WTC11 (cell line): ENCODE measurements around the gene EVL. TPM values are rescaled to one million over a fixed set of nuclear protein-coding genes. Genes with fewer than 3 reads are reported as not detected.
A peak's percentile ranks its signal among the peaks of the same experiment; 100 is the strongest.

Experiments used
- ATAC-seq: fragments of 200-7000 bp; cut with Tn5 transposase; 2 replicates; pipeline ENCODE4 v1.10.0; 2021; ENCODE audit warnings: mild to moderate bottlenecking, moderate library complexity
- CTCF ChIA-PET: fragments of 300-600 bp; sonication (Branson Sonifier 250); formaldehyde crosslinking; loops from one replicate; lab custom pipeline; 2021; ENCODE audit warnings: antibody characterized with exemption; lab: Charles Lee
- POLR2A ChIA-PET: fragments of 350-600 bp; sonication (Branson Sonifier 250); formaldehyde crosslinking; loops from one replicate; lab custom pipeline; 2021; ENCODE audit warnings: antibody characterized with exemption; lab: Charles Lee
- DNase-seq: peaks from one replicate; pipeline ENCODE4 v3.0.0; 2021; ENCODE audit warnings: low spot score
- H3K27ac Mint-ChIP-seq: 2 replicates; pipeline ENCODE4 v1.8.0; 2021; ENCODE audit warnings: mixed read lengths
- H3K27me3 Mint-ChIP-seq: 2 replicates; pipeline ENCODE4 v1.8.0; 2021; ENCODE audit warnings: low read depth, mild to moderate bottlenecking, moderate library complexity, mixed read lengths
- H3K36me3 Mint-ChIP-seq: 2 replicates; pipeline ENCODE4 v1.8.0; 2021; ENCODE audit warnings: mixed read lengths
- H3K4me1 Mint-ChIP-seq: 2 replicates; pipeline ENCODE4 v1.8.0; 2022; ENCODE audit warnings: mixed read lengths
- H3K4me3 Mint-ChIP-seq: 2 replicates; pipeline ENCODE4 v1.8.0; 2021; ENCODE audit warnings: mild to moderate bottlenecking, moderate library complexity, mixed read lengths
- H3K9me3 Mint-ChIP-seq: 2 replicates; pipeline ENCODE4 v1.8.0; 2021; ENCODE audit warnings: mixed read lengths
- ATF3 ChIP-seq: sonication (generic); formaldehyde crosslinking; conservative IDR thresholded peaks from 2 replicates; pipeline ENCODE4 v1.8.1; 2022; ENCODE audit warnings: mild to moderate bottlenecking, missing genetic modification reagents
- CBFB ChIP-seq: sonication (generic); formaldehyde crosslinking; IDR thresholded peaks from 2 replicates; pipeline ENCODE4 v1.8.1; 2022; ENCODE audit warnings: mild to moderate bottlenecking, low read depth, missing genetic modification reagents
- ELF4 ChIP-seq: sonication (generic); formaldehyde crosslinking; IDR thresholded peaks from 2 replicates; pipeline ENCODE4 v1.8.1; 2022; ENCODE audit warnings: low read depth, mild to moderate bottlenecking, moderate library complexity, missing genetic modification reagents
- ETV6 ChIP-seq: sonication (generic); formaldehyde crosslinking; IDR thresholded peaks from 2 replicates; pipeline ENCODE4 v1.8.1; 2022; ENCODE audit warnings: mild to moderate bottlenecking, missing genetic modification reagents
- FOXP1 ChIP-seq: sonication (generic); formaldehyde crosslinking; IDR thresholded peaks from 2 replicates; pipeline ENCODE4 v1.8.0; 2022; ENCODE audit warnings: missing genetic modification reagents, mild to moderate bottlenecking, moderate library complexity, borderline replicate concordance
- GTF2I ChIP-seq: fragments of 250-450 bp; sonication (Bioruptor Pico); conservative IDR thresholded peaks from 2 replicates; pipeline ENCODE4 v1.4.0; 2021; ENCODE audit warnings: mild to moderate bottlenecking
- KAT7 ChIP-seq: sonication (generic); formaldehyde crosslinking; IDR thresholded peaks from 2 replicates; pipeline ENCODE4 v1.8.1; 2023; ENCODE audit warnings: missing genetic modification reagents, mild to moderate bottlenecking, borderline replicate concordance
- NFE2L1 ChIP-seq: sonication (generic); formaldehyde crosslinking; IDR thresholded peaks from 2 replicates; pipeline ENCODE4 v1.8.1; 2023; ENCODE audit warnings: missing genetic modification reagents
- NR1H2 ChIP-seq: sonication (generic); formaldehyde crosslinking; IDR thresholded peaks from 2 replicates; pipeline ENCODE4 v1.9.0; 2021; ENCODE audit warnings: mild to moderate bottlenecking, moderate library complexity, missing genetic modification reagents
- PREB ChIP-seq: sonication (generic); formaldehyde crosslinking; IDR thresholded peaks from 2 replicates; pipeline ENCODE4 v1.8.1; 2022; ENCODE audit warnings: mild to moderate bottlenecking, missing genetic modification reagents, moderate library complexity, borderline replicate concordance
- PRRX2 ChIP-seq: fragments of 250-450 bp; sonication (Bioruptor Pico); IDR thresholded peaks from 2 replicates; pipeline ENCODE4 v1.8.0; 2021; ENCODE audit warnings: mild to moderate bottlenecking
- RELA ChIP-seq: sonication (generic); formaldehyde crosslinking; IDR thresholded peaks from 2 replicates; pipeline ENCODE4 v1.8.1; 2022; ENCODE audit warnings: missing genetic modification reagents, mild to moderate bottlenecking, borderline replicate concordance
- SP1 ChIP-seq: sonication (generic); formaldehyde crosslinking; conservative IDR thresholded peaks from 2 replicates; pipeline ENCODE4 v1.8.1; 2022; ENCODE audit warnings: missing genetic modification reagents
- TEAD4 ChIP-seq: sonication (generic); formaldehyde crosslinking; IDR thresholded peaks from 2 replicates; pipeline ENCODE4 v1.8.0; 2022; ENCODE audit warnings: mild to moderate bottlenecking, missing genetic modification reagents
- ZNF232 ChIP-seq: sonication (generic); formaldehyde crosslinking; IDR thresholded peaks from 2 replicates; pipeline ENCODE4 v1.8.0; 2022; ENCODE audit warnings: mild to moderate bottlenecking, missing genetic modification reagents
- ZNF263 ChIP-seq: sonication (generic); formaldehyde crosslinking; IDR thresholded peaks from 2 replicates; pipeline ENCODE4 v1.8.1; 2022; ENCODE audit warnings: low read depth, mild to moderate bottlenecking, moderate library complexity, missing genetic modification reagents
- ZNF671 ChIP-seq: fragments of 250-450 bp; sonication (Bioruptor Pico); IDR thresholded peaks from 2 replicates; pipeline ENCODE4 v1.8.0; 2021; ENCODE audit warnings: mild to moderate bottlenecking
- total RNA-seq: library from RNA; stranded (reverse); gene quantifications from 3 replicates; pipeline ENCODE4 v1.2.3, GENCODE V29; 2021
- TF ChIP-seq, protein P1 (sequence below): sonication (generic); formaldehyde crosslinking; IDR thresholded peaks from 2 replicates; pipeline ENCODE4 v1.8.1; 2022; ENCODE audit warnings: missing genetic modification reagents, borderline replicate concordance
- TF ChIP-seq, protein P2 (sequence below): sonication (generic); formaldehyde crosslinking; IDR thresholded peaks from 2 replicates; pipeline ENCODE4 v1.8.1; 2022; ENCODE audit warnings: low read depth, mild to moderate bottlenecking, moderate library complexity, missing genetic modification reagents, borderline replicate concordance
- TF ChIP-seq, protein P3 (sequence below): fragments of 250-450 bp; sonication (Bioruptor Pico); IDR thresholded peaks from 2 replicates; pipeline ENCODE4 v1.9.0; 2021; ENCODE audit warnings: mild to moderate bottlenecking
- TF ChIP-seq, protein P4 (sequence below): fragments of 250-450 bp; sonication (Bioruptor Pico); IDR thresholded peaks from 2 replicates; pipeline ENCODE4 v2.1.2; 2022; ENCODE audit warnings: mild to moderate bottlenecking, moderate library complexity

The EVL gene
- total RNA-seq, 1 experiment from 2014 or later, result 60.8 TPM

GRCh38 chr14:100159865-100160533 lies 94.8 kb downstream of the EVL start:
- peak; percentile 67 for DNase-seq
- H3K4me1 Mint-ChIP-seq, result peaks cover 10% of the 10 kb centered on the region; the same call in 1 of the 2 replicates
- POLR2A ChIA-PET, result interaction anchor here (0.5 to 1.1 kb wide), 3 partner anchors 51 to 123 kb away, joined by 3 to 4 read pairs (median 3); no protein-coding TSS in a partner anchor
- peaks cover 76% of the 10 kb centered on the region for H3K27me3 Mint-ChIP-seq
- H3K36me3 Mint-ChIP-seq, result peaks cover under 1% of the 10 kb centered on the region; the same call in 1 of the 2 replicates
- TF ChIP-seq, protein P1, sequence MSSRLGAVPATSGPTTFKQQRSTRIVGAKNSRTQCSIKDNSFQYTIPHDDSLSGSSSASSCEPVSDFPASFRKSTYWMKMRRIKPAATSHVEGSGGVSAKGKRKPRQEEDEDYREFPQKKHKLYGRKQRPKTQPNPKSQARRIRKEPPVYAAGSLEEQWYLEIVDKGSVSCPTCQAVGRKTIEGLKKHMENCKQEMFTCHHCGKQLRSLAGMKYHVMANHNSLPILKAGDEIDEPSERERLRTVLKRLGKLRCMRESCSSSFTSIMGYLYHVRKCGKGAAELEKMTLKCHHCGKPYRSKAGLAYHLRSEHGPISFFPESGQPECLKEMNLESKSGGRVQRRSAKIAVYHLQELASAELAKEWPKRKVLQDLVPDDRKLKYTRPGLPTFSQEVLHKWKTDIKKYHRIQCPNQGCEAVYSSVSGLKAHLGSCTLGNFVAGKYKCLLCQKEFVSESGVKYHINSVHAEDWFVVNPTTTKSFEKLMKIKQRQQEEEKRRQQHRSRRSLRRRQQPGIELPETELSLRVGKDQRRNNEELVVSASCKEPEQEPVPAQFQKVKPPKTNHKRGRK (CRISPR knock-in tag), result no peak
- TF ChIP-seq NFE2L1 (CRISPR knock-in tag), result no peak
- TF ChIP-seq TEAD4 (CRISPR knock-in tag), result no peak
- TF ChIP-seq, protein P2, sequence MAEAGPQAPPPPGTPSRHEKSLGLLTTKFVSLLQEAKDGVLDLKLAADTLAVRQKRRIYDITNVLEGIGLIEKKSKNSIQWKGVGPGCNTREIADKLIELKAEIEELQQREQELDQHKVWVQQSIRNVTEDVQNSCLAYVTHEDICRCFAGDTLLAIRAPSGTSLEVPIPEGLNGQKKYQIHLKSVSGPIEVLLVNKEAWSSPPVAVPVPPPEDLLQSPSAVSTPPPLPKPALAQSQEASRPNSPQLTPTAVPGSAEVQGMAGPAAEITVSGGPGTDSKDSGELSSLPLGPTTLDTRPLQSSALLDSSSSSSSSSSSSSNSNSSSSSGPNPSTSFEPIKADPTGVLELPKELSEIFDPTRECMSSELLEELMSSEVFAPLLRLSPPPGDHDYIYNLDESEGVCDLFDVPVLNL (CRISPR knock-in tag), result no peak
- no peak for TF ChIP-seq CBFB (CRISPR knock-in tag)
- no peak for TF ChIP-seq RELA
- peak; percentile 34; the same call in 1 of the 2 replicates for TF ChIP-seq SP1 (CRISPR knock-in tag)
- TF ChIP-seq KAT7 (CRISPR knock-in tag), result 0 out of 2 replicates have a peak, but pooled peaks have one; percentile 32
- no peak for TF ChIP-seq ATF3 (CRISPR knock-in tag)
- TF ChIP-seq GTF2I (CRISPR knock-in tag), result no peak
- 0 out of 2 replicates have a peak, but pooled peaks have one; percentile 28 for TF ChIP-seq ZNF232
- TF ChIP-seq ZNF671 (CRISPR knock-in tag), result no peak
- no peak for TF ChIP-seq PRRX2 (CRISPR knock-in tag)
- TF ChIP-seq, protein P3, sequence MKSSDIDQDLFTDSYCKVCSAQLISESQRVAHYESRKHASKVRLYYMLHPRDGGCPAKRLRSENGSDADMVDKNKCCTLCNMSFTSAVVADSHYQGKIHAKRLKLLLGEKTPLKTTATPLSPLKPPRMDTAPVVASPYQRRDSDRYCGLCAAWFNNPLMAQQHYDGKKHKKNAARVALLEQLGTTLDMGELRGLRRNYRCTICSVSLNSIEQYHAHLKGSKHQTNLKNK (CRISPR knock-in tag), result no peak
- H3K27ac Mint-ChIP-seq, result no peak overlapping the region
- H3K4me3 Mint-ChIP-seq, result peak overlapping the region; percentile 66
- H3K9me3 Mint-ChIP-seq, result peaks cover 1% of the 10 kb centered on the region
- CTCF ChIA-PET, result interaction anchor here (0.6 to 2.5 kb wide), 16 partner anchors 12 to 222 kb away, joined by 3 to 31 read pairs (median 4); no protein-coding TSS in a partner anchor
- peak; percentile 66 for ATAC-seq

GRCh38 chr14:100160534-100160916 lies 95.3 kb downstream of the EVL start:
- ChIA-PET CTCF (interaction anchor here (0.6 to 2.5 kb wide), 5 partner anchors 12 to 189 kb away, joined by 3 to 31 read pairs (median 4); no protein-coding TSS in a partner anchor), POLR2A (no interaction called here)
- Mint-ChIP-seq H3K27ac (no peak overlapping the region), H3K9me3 (no peaks in the 10 kb centered on the region), H3K4me1 (peaks cover 9% of the 10 kb centered on the region; the same call in 1 of the 2 replicates), H3K4me3 (peak overlapping the region; percentile 66), H3K27me3 (peaks cover 76% of the 10 kb centered on the region), H3K36me3 (no peaks in the 10 kb centered on the region)
- ATAC-seq (no peak), DNase-seq (no peak)
- TF ChIP-seq ZNF263 (no peak), ELF4 (CRISPR knock-in tag) (no peak), FOXP1 (no peak), NR1H2 (no peak), ETV6 (CRISPR knock-in tag) (no peak), PREB (CRISPR knock-in tag) (no peak)
- TF ChIP-seq, protein P4, sequence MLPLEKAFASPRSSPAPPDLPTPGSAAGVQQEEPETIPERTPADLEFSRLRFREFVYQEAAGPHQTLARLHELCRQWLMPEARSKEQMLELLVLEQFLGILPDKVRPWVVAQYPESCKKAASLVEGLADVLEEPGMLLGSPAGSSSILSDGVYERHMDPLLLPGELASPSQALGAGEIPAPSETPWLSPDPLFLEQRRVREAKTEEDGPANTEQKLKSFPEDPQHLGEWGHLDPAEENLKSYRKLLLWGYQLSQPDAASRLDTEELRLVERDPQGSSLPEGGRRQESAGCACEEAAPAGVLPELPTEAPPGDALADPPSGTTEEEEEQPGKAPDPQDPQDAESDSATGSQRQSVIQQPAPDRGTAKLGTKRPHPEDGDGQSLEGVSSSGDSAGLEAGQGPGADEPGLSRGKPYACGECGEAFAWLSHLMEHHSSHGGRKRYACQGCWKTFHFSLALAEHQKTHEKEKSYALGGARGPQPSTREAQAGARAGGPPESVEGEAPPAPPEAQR (CRISPR knock-in tag), result no peak
